ENCODE data around the gene RNF123.

The RNF123 gene

DNA sequence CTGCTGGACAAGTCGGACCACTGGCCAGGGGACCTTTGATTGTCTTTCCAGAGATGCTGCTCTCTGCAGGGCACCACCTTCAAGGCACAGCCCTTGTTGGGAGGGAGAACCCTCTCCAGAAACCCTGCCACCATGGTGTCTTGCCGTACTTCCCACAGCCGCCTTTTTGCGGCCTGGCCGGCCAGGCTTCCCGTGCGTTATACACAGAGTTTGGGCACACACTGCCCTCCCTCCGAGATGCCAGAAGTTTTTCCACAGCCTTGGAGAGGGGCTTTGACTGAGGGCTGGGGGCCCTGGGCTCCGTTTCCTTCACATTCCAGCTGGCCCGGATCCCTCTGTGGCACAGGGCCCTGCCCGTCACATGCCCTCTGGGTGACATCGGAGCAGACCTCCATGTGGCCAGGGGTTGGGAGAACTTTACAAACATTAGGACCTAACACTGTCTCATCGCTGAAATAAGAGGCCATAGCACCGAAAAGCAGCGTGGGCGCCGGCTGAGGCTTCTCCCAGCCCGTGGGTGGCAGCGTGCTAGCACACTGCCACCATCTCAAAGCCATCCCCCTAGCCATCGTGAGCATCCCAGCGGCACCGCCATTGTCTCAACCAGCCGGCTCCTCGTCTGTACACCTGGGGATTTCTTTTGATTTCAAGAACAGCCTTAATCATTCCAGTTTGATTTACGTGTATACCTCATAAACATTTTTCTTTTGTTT lies 21.5 kb upstream of the RNF123 start:
- H3K4me3 ChIP-seq (ENCODE audit: low read depth, low read length), result no peak overlapping the region
- H3K36me3 ChIP-seq, result no peaks in the 10 kb centered on the region
- TF ChIP-seq, protein P1, sequence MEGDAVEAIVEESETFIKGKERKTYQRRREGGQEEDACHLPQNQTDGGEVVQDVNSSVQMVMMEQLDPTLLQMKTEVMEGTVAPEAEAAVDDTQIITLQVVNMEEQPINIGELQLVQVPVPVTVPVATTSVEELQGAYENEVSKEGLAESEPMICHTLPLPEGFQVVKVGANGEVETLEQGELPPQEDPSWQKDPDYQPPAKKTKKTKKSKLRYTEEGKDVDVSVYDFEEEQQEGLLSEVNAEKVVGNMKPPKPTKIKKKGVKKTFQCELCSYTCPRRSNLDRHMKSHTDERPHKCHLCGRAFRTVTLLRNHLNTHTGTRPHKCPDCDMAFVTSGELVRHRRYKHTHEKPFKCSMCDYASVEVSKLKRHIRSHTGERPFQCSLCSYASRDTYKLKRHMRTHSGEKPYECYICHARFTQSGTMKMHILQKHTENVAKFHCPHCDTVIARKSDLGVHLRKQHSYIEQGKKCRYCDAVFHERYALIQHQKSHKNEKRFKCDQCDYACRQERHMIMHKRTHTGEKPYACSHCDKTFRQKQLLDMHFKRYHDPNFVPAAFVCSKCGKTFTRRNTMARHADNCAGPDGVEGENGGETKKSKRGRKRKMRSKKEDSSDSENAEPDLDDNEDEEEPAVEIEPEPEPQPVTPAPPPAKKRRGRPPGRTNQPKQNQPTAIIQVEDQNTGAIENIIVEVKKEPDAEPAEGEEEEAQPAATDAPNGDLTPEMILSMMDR (IDR thresholded peaks at IDR 0.05; ENCODE audit: low read depth, low read length), result no peak
- no peaks in the 10 kb centered on the region for H3K27me3 ChIP-seq
- DNase-seq, result no peak
- no peaks in the 10 kb centered on the region for H3K4me1 ChIP-seq
- H3K9me3 ChIP-seq, result no peaks in the 10 kb centered on the region

DNA sequence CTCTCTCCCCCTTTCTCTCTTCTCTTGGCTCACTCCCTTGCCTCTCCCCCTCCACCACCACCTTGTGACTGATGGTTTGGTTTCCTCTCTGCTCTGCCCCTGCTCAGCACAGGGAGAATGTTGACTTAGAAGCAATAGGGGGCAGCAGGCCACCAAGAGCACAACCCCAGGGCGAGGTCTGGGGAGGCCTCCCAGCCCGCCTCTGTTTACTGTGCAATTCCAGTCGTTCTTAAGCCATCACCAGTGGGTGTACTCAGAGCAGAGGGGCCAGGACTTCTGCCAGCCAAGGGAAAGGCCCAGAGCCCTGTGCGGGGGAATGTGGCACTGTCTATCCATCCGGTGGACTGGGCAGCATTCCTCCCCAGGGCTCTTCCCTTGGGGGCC lies 21.0 kb upstream of the RNF123 start:
- Histone ChIP-seq H3K9me3 (no peaks in the 10 kb centered on the region), H3K4me3 (ENCODE audit: low read depth, low read length) (no peak overlapping the region), H3K4me1 (no peaks in the 10 kb centered on the region), H3K27me3 (no peaks in the 10 kb centered on the region), H3K36me3 (no peaks in the 10 kb centered on the region)
- TF ChIP-seq, protein P1 (IDR thresholded peaks at IDR 0.05; ENCODE audit: low read depth, low read length), result no peak
- no peak for DNase-seq

DNA sequence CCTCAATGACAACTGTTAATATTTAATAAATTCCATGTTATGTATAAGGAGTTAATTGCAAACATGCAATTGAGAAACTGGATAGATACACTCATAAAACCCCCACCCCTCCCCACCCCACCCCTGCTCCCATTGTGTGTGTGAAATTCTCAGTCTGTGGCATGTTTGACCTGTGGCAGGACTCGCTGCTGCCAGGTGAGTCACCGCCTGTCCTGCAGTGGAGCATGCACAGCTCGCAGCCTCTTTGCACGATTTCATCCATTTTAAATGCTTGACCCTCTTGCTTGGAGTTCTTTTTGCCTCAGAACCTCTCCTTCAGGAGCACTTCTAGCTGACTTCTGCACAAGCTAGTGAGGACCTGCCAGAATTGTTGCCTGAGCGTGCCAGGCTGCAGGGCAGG lies 20.5 kb upstream of the RNF123 start:
- H3K27me3 ChIP-seq, result no peaks in the 10 kb centered on the region
- no peaks in the 10 kb centered on the region for H3K4me1 ChIP-seq
- H3K36me3 ChIP-seq, result no peaks in the 10 kb centered on the region
- no peaks in the 10 kb centered on the region for H3K9me3 ChIP-seq
- TF ChIP-seq, protein P1 (IDR thresholded peaks at IDR 0.05; ENCODE audit: low read depth, low read length), result no peak
- DNase-seq, result no peak
- H3K4me3 ChIP-seq (ENCODE audit: low read depth, low read length), result no peak overlapping the region

DNA sequence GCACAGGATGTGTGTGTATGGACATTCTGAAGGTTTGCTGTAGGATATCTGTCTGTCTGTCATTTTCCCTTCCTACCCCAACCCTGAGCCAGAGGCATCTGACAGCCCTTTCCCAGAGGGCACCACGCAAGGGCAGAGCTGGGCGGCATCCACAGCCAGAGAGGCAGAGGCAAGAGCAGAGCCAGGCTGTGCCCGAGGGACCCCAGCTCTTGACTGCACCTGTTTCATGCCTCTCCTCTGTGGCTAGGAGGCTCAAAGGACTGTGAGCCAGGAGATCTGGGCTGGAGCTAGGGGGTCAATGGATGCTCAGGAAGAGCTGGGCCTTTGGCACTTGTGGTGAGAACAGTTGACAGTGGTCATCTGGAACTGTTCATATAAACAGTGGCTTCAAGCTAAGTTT lies 20.0 kb upstream of the RNF123 start:
- TF ChIP-seq, protein P1 (IDR thresholded peaks at IDR 0.05; ENCODE audit: low read depth, low read length), result no peak
- Histone ChIP-seq H3K4me1 (no peaks in the 10 kb centered on the region), H3K27me3 (no peaks in the 10 kb centered on the region), H3K9me3 (no peaks in the 10 kb centered on the region), H3K36me3 (no peaks in the 10 kb centered on the region), H3K4me3 (ENCODE audit: low read depth, low read length) (no peak overlapping the region)
- DNase-seq, result no peak

DNA sequence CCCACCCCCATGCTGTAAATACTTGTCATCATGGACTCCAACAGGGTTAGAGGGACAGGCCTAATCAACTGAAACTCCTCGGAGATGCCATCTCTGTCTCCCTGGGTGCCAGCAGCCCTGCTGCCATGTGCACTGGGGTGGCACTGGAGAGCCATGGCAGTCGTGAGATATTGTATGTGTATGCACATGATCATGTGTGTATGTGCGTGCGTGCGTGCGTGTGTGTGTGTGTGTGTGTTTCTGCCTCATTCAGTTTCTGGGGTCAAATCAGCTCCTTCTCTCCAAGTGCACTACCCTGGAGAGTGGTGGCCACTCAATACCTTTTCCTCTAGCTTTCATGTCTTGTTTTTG lies 18.4 kb upstream of the RNF123 start:
- Histone ChIP-seq H3K36me3 (no peaks in the 10 kb centered on the region), H3K27me3 (no peaks in the 10 kb centered on the region), H3K4me1 (0 out of 2 replicates have a peak, but pooled peaks cover 3% of the 10 kb centered on the region), H3K4me3 (ENCODE audit: low read depth, low read length) (no peak overlapping the region), H3K9me3 (no peaks in the 10 kb centered on the region)
- DNase-seq, result no peak
- TF ChIP-seq, protein P1 (IDR thresholded peaks at IDR 0.05; ENCODE audit: low read depth, low read length), result no peak

Data from BE2C (cell line).